NB4 (cell line): ENCODE results near the gene PNMA8B.

Experiments
- DNase-seq: peaks from one replicate; pipeline ENCODE4 v3.0.0; 2010; ENCODE audit warnings: low read depth
- H3K4me3 ChIP-seq: one replicate; pipeline ENCODE4 v1.5.1; 2011; ENCODE audit warnings: mild to moderate bottlenecking, low read depth, low read length, moderate library complexity
- CTCF ChIP-seq: IDR thresholded peaks from one replicate; pipeline ENCODE4 v1.5.1; 2012; ENCODE audit warnings: low read depth, low read length
- MAX ChIP-seq: IDR thresholded peaks from 2 replicates; pipeline ENCODE4 v1.6.1; 2011; ENCODE audit warnings: low read depth, low read length
- MYC ChIP-seq: IDR thresholded peaks from 2 replicates; pipeline ENCODE4 v1.6.1; 2011; ENCODE audit warnings: low read depth, low read length
- POLR2A ChIP-seq: IDR thresholded peaks from 2 replicates; pipeline ENCODE4 v1.6.1; 2011; ENCODE audit warnings: mild to moderate bottlenecking; ENCODE audit not compliant: insufficient read length; ENCODE audit errors: extremely low read depth

Gene PNMA8B

GRCh38 chr19:46489445-46490272 lies 6.0 kb downstream of the PNMA8B start:
- no peak for TF ChIP-seq MAX
- no peak overlapping the region for H3K4me3 ChIP-seq
- no peak for DNase-seq

GRCh38 chr19:46488551-46488950 lies 7.1 kb downstream of the PNMA8B start:
- peak; percentile 47 for DNase-seq
- no peak overlapping the region for H3K4me3 ChIP-seq
- TF ChIP-seq MAX (no peak), MYC (no peak), CTCF (no peak), POLR2A (no peak)

GRCh38 chr19:46487802-46488445 lies 7.7 kb downstream of the PNMA8B start:
- H3K4me3 ChIP-seq = no peak overlapping the region
- DNase-seq = peak; percentile 84
- 0 out of 2 replicates have a peak, but pooled peaks have one; percentile 46 for TF ChIP-seq MAX
- TF ChIP-seq MYC = peak; percentile 48
- no peak for TF ChIP-seq POLR2A
- TF ChIP-seq CTCF = peak; percentile 99

- DNase-seq = no peak
- H3K4me3 ChIP-seq = no peak overlapping the region
- TF ChIP-seq MAX = no peak
- TF ChIP-seq POLR2A = no peak
- TF ChIP-seq CTCF = no peak
- TF ChIP-seq MYC = no peak
These were observed 8.4 kb downstream of the PNMA8B start for GRCh38 chr19:46487178-46487801.

- no peak for TF ChIP-seq MAX
- no peak for TF ChIP-seq POLR2A
- TF ChIP-seq MYC = no peak
- no peak for TF ChIP-seq CTCF
- no peak for DNase-seq
These were observed 9.3 kb downstream of the PNMA8B start for GRCh38 chr19:46486358-46486757.

GRCh38 chr19:46484656-46485055 lies 11.0 kb downstream of the PNMA8B start:
- H3K4me3 ChIP-seq = no peak overlapping the region
- TF ChIP-seq MYC = no peak
- no peak for DNase-seq

More at GRCh38 chr19:46486358-46486757, 9.3 kb downstream of the PNMA8B start:
- H3K4me3 ChIP-seq = no peak overlapping the region
